ENCODE results near the gene MANF.

MANF gene

GRCh38 chr3:51390246-51391074 is 5.4 kb downstream of the MANF start:
- DNase-seq (ENCODE audit: low read depth in 2 of 2), result no peak

GRCh38 chr3:51391075-51391565 is 6.0 kb downstream of the MANF start, which contains the start of gene RBM15B:
RBM15B (plus strand) TSS chr3:51391285; CDS start chr3:51391400, 115 bp downstream.
- peak; percentile 92 to 95 for DNase-seq (ENCODE audit: low read depth in 2 of 2)

GRCh38 chr3:51391566-51392354 is 6.7 kb downstream of the MANF start:
- no peak for DNase-seq (ENCODE audit: low read depth in 2 of 2)

GRCh38 chr3:51392355-51393133 is 7.5 kb downstream of the MANF start:
- DNase-seq (ENCODE audit: low read depth in 2 of 2), result no peak

- no peak for DNase-seq (ENCODE audit: low read depth in 2 of 2)
Observed at GRCh38 chr3:51393134-51393495, 8.0 kb downstream of the MANF start.

GRCh38 chr3:51393564-51393963 is 8.5 kb downstream of the MANF start:
- no peak for DNase-seq (ENCODE audit: low read depth in 2 of 2)

- DNase-seq (ENCODE audit: low read depth in 2 of 2), result no peak
Observed at GRCh38 chr3:51394541-51394940, 9.4 kb downstream of the MANF start.

- DNase-seq (ENCODE audit: low read depth in 2 of 2), result no peak
Observed at GRCh38 chr3:51395493-51396213, 10.6 kb downstream of the MANF start.

GRCh38 chr3:51396401-51396800 is 11.3 kb downstream of the MANF start:
- DNase-seq (ENCODE audit: low read depth in 2 of 2), result no peak

- DNase-seq (ENCODE audit: low read depth in 2 of 2), result no peak
Observed at GRCh38 chr3:51397392-51397791, 12.3 kb downstream of the MANF start.

- no peak for DNase-seq (ENCODE audit: low read depth in 2 of 2)
Observed at GRCh38 chr3:51398595-51399310, 13.7 kb downstream of the MANF start.

- no peak for DNase-seq (ENCODE audit: low read depth in 2 of 2)
Observed at GRCh38 chr3:51400166-51400565, 15.1 kb downstream of the MANF start.

- no peak for DNase-seq (ENCODE audit: low read depth in 2 of 2)
Observed at GRCh38 chr3:51401735-51402134, 16.6 kb downstream of the MANF start.

- no peak for DNase-seq (ENCODE audit: low read depth in 2 of 2)
Observed at GRCh38 chr3:51403675-51404074, 18.6 kb downstream of the MANF start.

- DNase-seq (ENCODE audit: low read depth in 2 of 2), result no peak
Observed at GRCh38 chr3:51408021-51408420, 22.9 kb downstream of the MANF start.

- DNase-seq (ENCODE audit: low read depth in 2 of 2), result no peak
Observed at GRCh38 chr3:51408813-51409212, 23.7 kb downstream of the MANF start.

- DNase-seq (ENCODE audit: low read depth in 2 of 2), result no peak
Observed at GRCh38 chr3:51422211-51422610, 37.1 kb downstream of the MANF start.

- no peak for DNase-seq (ENCODE audit: low read depth in 2 of 2)
Observed at GRCh38 chr3:51426921-51427320, 41.8 kb downstream of the MANF start.

- DNase-seq (ENCODE audit: low read depth in 2 of 2), result no peak
Observed at GRCh38 chr3:51429138-51429537, 44.0 kb downstream of the MANF start.

- no peak for DNase-seq (ENCODE audit: low read depth in 2 of 2)
Observed at GRCh38 chr3:51434110-51434509, 49.0 kb downstream of the MANF start.
